ENCODE measurements around the gene SLC35F3. TPM values are rescaled to one million over a fixed set of nuclear protein-coding genes. Genes with fewer than 3 reads are reported as not detected.

The SLC35F3 gene
- total RNA-seq, 1 donor from 2014 or later = not detected

- H3K27me3 ChIP-seq (ENCODE audit: low read depth) = peaks cover 2% of the 10 kb centered on the region
- no peaks in the 10 kb centered on the region for H3K36me3 ChIP-seq
- DNase-seq = no peak
- H3K9me3 ChIP-seq (replicated peaks) = peaks cover 55% of the 10 kb centered on the region
- H3K4me1 ChIP-seq = no peaks in the 10 kb centered on the region
- intact Hi-C loops (cut with micrococcal nuclease) = no loop called here
- no peak overlapping the region for H3K27ac ChIP-seq (replicated peaks)
- no peak overlapping the region for H3K4me3 ChIP-seq
- TF ChIP-seq CTCF (IDR thresholded peaks at IDR 0.05; ENCODE audit: borderline replicate concordance) = no peak
These were observed 432.8 kb downstream of the SLC35F3 start for GRCh38 chr1:234337233-234337632.

- no peak for TF ChIP-seq CTCF (IDR thresholded peaks at IDR 0.05; ENCODE audit: borderline replicate concordance)
- peaks cover 56% of the 10 kb centered on the region for H3K9me3 ChIP-seq (replicated peaks)
- intact Hi-C loops (cut with micrococcal nuclease) = no loop called here
- H3K4me1 ChIP-seq = no peaks in the 10 kb centered on the region
- no peaks in the 10 kb centered on the region for H3K36me3 ChIP-seq
- H3K27ac ChIP-seq (replicated peaks) = no peak overlapping the region
- no peaks in the 10 kb centered on the region for H3K27me3 ChIP-seq (ENCODE audit: low read depth)
- H3K4me3 ChIP-seq = no peak overlapping the region
- DNase-seq = no peak
These were observed 436.1 kb downstream of the SLC35F3 start for GRCh38 chr1:234340528-234340927.

- H3K4me1 ChIP-seq = no peaks in the 10 kb centered on the region
- intact Hi-C loops (cut with micrococcal nuclease) = no loop called here
- H3K4me3 ChIP-seq = no peak overlapping the region
- H3K27me3 ChIP-seq (ENCODE audit: low read depth) = no peaks in the 10 kb centered on the region
- no peak for TF ChIP-seq CTCF (IDR thresholded peaks at IDR 0.05; ENCODE audit: borderline replicate concordance)
- H3K36me3 ChIP-seq = no peaks in the 10 kb centered on the region
- H3K9me3 ChIP-seq (replicated peaks) = peaks cover 37% of the 10 kb centered on the region
- DNase-seq = no peak
- no peak overlapping the region for H3K27ac ChIP-seq (replicated peaks)
These were observed 438.3 kb downstream of the SLC35F3 start for GRCh38 chr1:234342774-234343173.

- H3K27ac ChIP-seq (replicated peaks) = no peak overlapping the region
- intact Hi-C loops (cut with micrococcal nuclease) = no loop called here
These were observed 440.8 kb downstream of the SLC35F3 start for GRCh38 chr1:234345237-234345636.

GRCh38 chr1:234348964-234349363 is 444.5 kb downstream of the SLC35F3 start:
- TF ChIP-seq CTCF (IDR thresholded peaks at IDR 0.05; ENCODE audit: borderline replicate concordance) = no peak
- H3K4me1 ChIP-seq = no peaks in the 10 kb centered on the region
- no peak for DNase-seq
- no peak overlapping the region for H3K27ac ChIP-seq (replicated peaks)
- H3K27me3 ChIP-seq (ENCODE audit: low read depth) = peaks cover 54% of the 10 kb centered on the region
- intact Hi-C loops (cut with micrococcal nuclease) = no loop called here
- no peak overlapping the region for H3K4me3 ChIP-seq
- peaks cover 12% of the 10 kb centered on the region for H3K9me3 ChIP-seq (replicated peaks)
- H3K36me3 ChIP-seq = no peaks in the 10 kb centered on the region

More at GRCh38 chr1:234345237-234345636, 440.8 kb downstream of the SLC35F3 start:
- DNase-seq = no peak
- peaks cover 22% of the 10 kb centered on the region for H3K27me3 ChIP-seq (ENCODE audit: low read depth)
- no peaks in the 10 kb centered on the region for H3K36me3 ChIP-seq
- no peak for TF ChIP-seq CTCF (IDR thresholded peaks at IDR 0.05; ENCODE audit: borderline replicate concordance)
- H3K4me3 ChIP-seq = no peak overlapping the region
- no peaks in the 10 kb centered on the region for H3K4me1 ChIP-seq
- peaks cover 17% of the 10 kb centered on the region for H3K9me3 ChIP-seq (replicated peaks)
